Activated naive CD8-positive, alpha-beta T cell treated with anti-CD3 and anti-CD28 coated beads, Interleukin-2, amount 50 U/mL, for 24 hours (primary cell): ENCODE measurements around the gene LASP1NB.
"Not testable (repeated sequence)": the region's sequence is repeated elsewhere in the genome, so short reads cannot be mapped to it uniquely, and the experiment has no call there.

Experiments used
- ATAC-seq: fragments of 150-1000 bp; cut with Tn5 transposase; one replicate; pipeline ENCODE4 v1.10.0; 2021
- DNase-seq: peaks from one replicate; pipeline ENCODE4 v3.0.0; 2021
- H3K27ac Mint-ChIP-seq: one replicate; pipeline ENCODE4 v1.8.0; 2021; ENCODE audit warnings: mild to moderate bottlenecking, mixed read lengths
- H3K27me3 Mint-ChIP-seq: one replicate; pipeline ENCODE4 v1.8.0; 2021; ENCODE audit warnings: mixed read lengths
- H3K36me3 Mint-ChIP-seq: one replicate; pipeline ENCODE4 v1.8.0; 2021; ENCODE audit warnings: low read depth, mixed read lengths
- H3K4me1 Mint-ChIP-seq: one replicate; pipeline ENCODE4 v1.8.0; 2021; ENCODE audit warnings: mixed read lengths
- H3K4me3 Mint-ChIP-seq: one replicate; pipeline ENCODE4 v1.8.0; 2021; ENCODE audit warnings: mild to moderate bottlenecking, moderate library complexity, mixed read lengths
- H3K9me3 Mint-ChIP-seq: one replicate; pipeline ENCODE4 v1.8.0; 2021; ENCODE audit warnings: mixed read lengths

LASP1NB gene

GRCh38 chr17:38918129-38918913, 7.1 kb upstream of the LASP1NB start:
- no peak for DNase-seq
- Mint-ChIP-seq H3K4me1 (peaks cover 22% of the 10 kb centered on the region), H3K27ac (no peak overlapping the region), H3K4me3 (no peak overlapping the region), H3K36me3 (peaks cover 35% of the 10 kb centered on the region), H3K9me3 (no peaks in the 10 kb centered on the region), H3K27me3 (no peaks in the 10 kb centered on the region)
- no peak for ATAC-seq

GRCh38 chr17:38918916-38919315, 6.5 kb upstream of the LASP1NB start:
- no peak overlapping the region for H3K27ac Mint-ChIP-seq
- no peak for DNase-seq
- ATAC-seq: no peak
- H3K4me1 Mint-ChIP-seq: peaks cover 24% of the 10 kb centered on the region
- no peak overlapping the region for H3K4me3 Mint-ChIP-seq
- no peaks in the 10 kb centered on the region for H3K27me3 Mint-ChIP-seq
- H3K36me3 Mint-ChIP-seq: peaks cover 34% of the 10 kb centered on the region
- H3K9me3 Mint-ChIP-seq: no peaks in the 10 kb centered on the region

GRCh38 chr17:38919316-38920078, 5.9 kb upstream of the LASP1NB start:
- DNase-seq (no peak), ATAC-seq (no peak)
- peak overlapping the region; percentile 81 for H3K27ac Mint-ChIP-seq
- peaks cover 24% of the 10 kb centered on the region for H3K4me1 Mint-ChIP-seq
- peaks cover 29% of the 10 kb centered on the region for H3K36me3 Mint-ChIP-seq
- H3K9me3 Mint-ChIP-seq: no peaks in the 10 kb centered on the region
- no peaks in the 10 kb centered on the region for H3K27me3 Mint-ChIP-seq
- no peak overlapping the region for H3K4me3 Mint-ChIP-seq

GRCh38 chr17:38920374-38921291, 4.8 kb upstream of the LASP1NB start:
- H3K36me3 Mint-ChIP-seq: peaks cover 27% of the 10 kb centered on the region
- DNase-seq (no peak), ATAC-seq (no peak)
- peak overlapping the region; percentile 71 for H3K27ac Mint-ChIP-seq
- H3K27me3 Mint-ChIP-seq: no peaks in the 10 kb centered on the region
- no peaks in the 10 kb centered on the region for H3K9me3 Mint-ChIP-seq
- H3K4me3 Mint-ChIP-seq: no peak overlapping the region
- peaks cover 33% of the 10 kb centered on the region for H3K4me1 Mint-ChIP-seq

GRCh38 chr17:38921756-38922411, 3.5 kb upstream of the LASP1NB start:
- H3K27me3 Mint-ChIP-seq: no peaks in the 10 kb centered on the region
- ATAC-seq (no peak), DNase-seq (no peak)
- no peak overlapping the region for H3K4me3 Mint-ChIP-seq
- H3K36me3 Mint-ChIP-seq: peaks cover 19% of the 10 kb centered on the region
- peaks cover 45% of the 10 kb centered on the region for H3K4me1 Mint-ChIP-seq
- H3K27ac Mint-ChIP-seq: peak overlapping the region; percentile 75
- no peaks in the 10 kb centered on the region for H3K9me3 Mint-ChIP-seq

- no peaks in the 10 kb centered on the region for H3K27me3 Mint-ChIP-seq
- H3K9me3 Mint-ChIP-seq: no peaks in the 10 kb centered on the region
- peaks cover 13% of the 10 kb centered on the region for H3K36me3 Mint-ChIP-seq
- no peak overlapping the region for H3K4me3 Mint-ChIP-seq
- no peak for DNase-seq
- peaks cover 47% of the 10 kb centered on the region for H3K4me1 Mint-ChIP-seq
- peak overlapping the region; percentile 75 for H3K27ac Mint-ChIP-seq
- ATAC-seq: no peak
Observed at GRCh38 chr17:38922538-38923297, 2.7 kb upstream of the LASP1NB start.

- Mint-ChIP-seq H3K4me1 (peaks cover 37% of the 10 kb centered on the region), H3K27ac (peak overlapping the region; percentile 74), H3K36me3 (no peaks in the 10 kb centered on the region), H3K9me3 (no peaks in the 10 kb centered on the region), H3K27me3 (no peaks in the 10 kb centered on the region), H3K4me3 (peak overlapping the region; percentile 52)
- no peak for DNase-seq
- ATAC-seq: peak; percentile 89
Observed at GRCh38 chr17:38926293-38927070, 1.1 kb downstream of the LASP1NB start.

GRCh38 chr17:38930782-38931181, 5.4 kb downstream of the LASP1NB start:
- H3K27ac Mint-ChIP-seq, H3K9me3 Mint-ChIP-seq, H3K36me3 Mint-ChIP-seq, H3K27me3 Mint-ChIP-seq, ATAC-seq, DNase-seq, H3K4me3 Mint-ChIP-seq: not testable (repeated sequence)
- peaks cover 15% of the 10 kb centered on the region for H3K4me1 Mint-ChIP-seq

- H3K36me3 Mint-ChIP-seq, H3K9me3 Mint-ChIP-seq: not testable (repeated sequence)
Observed at GRCh38 chr17:38933962-38934361, 8.5 kb downstream of the LASP1NB start.

GRCh38 chr17:38939987-38940386, 14.6 kb downstream of the LASP1NB start:
- Mint-ChIP-seq H3K4me3 (no peak overlapping the region), H3K27me3 (peaks cover 2% of the 10 kb centered on the region), H3K27ac (no peak overlapping the region), H3K36me3 (no peaks in the 10 kb centered on the region), H3K9me3 (no peaks in the 10 kb centered on the region), H3K4me1 (no peaks in the 10 kb centered on the region)
- no peak for DNase-seq
- no peak for ATAC-seq

More at GRCh38 chr17:38933962-38934361, 8.5 kb downstream of the LASP1NB start:
- not testable (repeated sequence) for H3K4me3 Mint-ChIP-seq, H3K27ac Mint-ChIP-seq, ATAC-seq, DNase-seq, H3K27me3 Mint-ChIP-seq, H3K4me1 Mint-ChIP-seq

GRCh38 chr17:38940404-38940803, 15.0 kb downstream of the LASP1NB start:
- Mint-ChIP-seq H3K9me3 (no peaks in the 10 kb centered on the region), H3K36me3 (no peaks in the 10 kb centered on the region), H3K27ac (no peak overlapping the region), H3K4me1 (no peaks in the 10 kb centered on the region), H3K4me3 (no peak overlapping the region), H3K27me3 (peaks cover 2% of the 10 kb centered on the region)
- DNase-seq: no peak
- ATAC-seq: no peak

- ATAC-seq: no peak
- Mint-ChIP-seq H3K4me3 (no peak overlapping the region), H3K4me1 (no peaks in the 10 kb centered on the region), H3K27me3 (no peaks in the 10 kb centered on the region), H3K36me3 (no peaks in the 10 kb centered on the region), H3K27ac (no peak overlapping the region), H3K9me3 (no peaks in the 10 kb centered on the region)
- no peak for DNase-seq
Observed at GRCh38 chr17:38942696-38943334, 17.4 kb downstream of the LASP1NB start.
